ENCODE data around the gene RABL6. TPM values are rescaled to one million over a fixed set of nuclear protein-coding genes. Genes with fewer than 3 reads are reported as not detected.
A peak's percentile ranks its signal among the peaks of the same experiment; 100 is the strongest.

The RABL6 gene
- total RNA-seq, 4 donors from 2014 or later, result 28.8 to 57.9 (median 39.6) TPM

DNA sequence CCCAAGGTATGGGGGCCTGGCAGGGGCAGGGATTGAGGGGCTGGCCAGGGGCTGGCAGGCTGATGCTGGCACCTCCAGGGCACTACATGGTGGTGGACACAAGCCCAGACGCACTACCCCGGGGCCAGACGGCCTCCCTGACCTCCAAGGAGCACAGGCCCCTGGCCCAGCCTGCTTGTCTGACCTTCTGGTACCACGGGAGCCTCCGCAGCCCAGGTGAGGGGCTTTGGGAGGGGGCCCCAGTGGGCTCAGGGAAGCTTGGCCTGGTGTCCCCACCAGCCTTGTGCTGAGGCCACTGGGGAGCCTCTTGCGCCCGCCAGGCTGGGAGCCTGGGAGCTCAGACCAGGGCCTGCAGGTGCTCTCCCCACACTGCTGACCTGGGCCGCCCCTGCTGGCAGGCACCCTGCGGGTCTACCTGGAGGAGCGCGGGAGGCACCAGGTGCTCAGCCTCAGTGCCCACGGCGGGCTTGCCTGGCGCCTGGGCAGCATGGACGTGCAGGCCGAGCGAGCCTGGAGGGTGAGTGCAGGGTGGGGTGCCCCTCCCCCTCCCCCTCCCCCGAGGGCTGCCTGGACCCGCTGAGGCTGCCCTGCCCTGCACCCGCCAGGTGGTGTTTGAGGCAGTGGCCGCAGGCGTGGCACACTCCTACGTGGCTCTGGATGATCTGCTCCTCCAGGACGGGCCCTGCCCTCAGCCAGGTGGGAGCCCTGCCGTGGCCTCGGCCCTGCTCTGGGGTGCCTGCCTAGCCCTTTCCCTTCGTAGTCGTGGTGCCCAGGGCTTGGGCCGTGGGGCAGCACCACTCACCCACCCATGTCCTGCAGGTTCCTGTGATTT lies 50.0 kb downstream of the RABL6 start:
- TF ChIP-seq POLR2A (IDR thresholded peaks at IDR 0.05), result no peak
- TF ChIP-seq, protein P1, sequence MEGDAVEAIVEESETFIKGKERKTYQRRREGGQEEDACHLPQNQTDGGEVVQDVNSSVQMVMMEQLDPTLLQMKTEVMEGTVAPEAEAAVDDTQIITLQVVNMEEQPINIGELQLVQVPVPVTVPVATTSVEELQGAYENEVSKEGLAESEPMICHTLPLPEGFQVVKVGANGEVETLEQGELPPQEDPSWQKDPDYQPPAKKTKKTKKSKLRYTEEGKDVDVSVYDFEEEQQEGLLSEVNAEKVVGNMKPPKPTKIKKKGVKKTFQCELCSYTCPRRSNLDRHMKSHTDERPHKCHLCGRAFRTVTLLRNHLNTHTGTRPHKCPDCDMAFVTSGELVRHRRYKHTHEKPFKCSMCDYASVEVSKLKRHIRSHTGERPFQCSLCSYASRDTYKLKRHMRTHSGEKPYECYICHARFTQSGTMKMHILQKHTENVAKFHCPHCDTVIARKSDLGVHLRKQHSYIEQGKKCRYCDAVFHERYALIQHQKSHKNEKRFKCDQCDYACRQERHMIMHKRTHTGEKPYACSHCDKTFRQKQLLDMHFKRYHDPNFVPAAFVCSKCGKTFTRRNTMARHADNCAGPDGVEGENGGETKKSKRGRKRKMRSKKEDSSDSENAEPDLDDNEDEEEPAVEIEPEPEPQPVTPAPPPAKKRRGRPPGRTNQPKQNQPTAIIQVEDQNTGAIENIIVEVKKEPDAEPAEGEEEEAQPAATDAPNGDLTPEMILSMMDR (IDR thresholded peaks at IDR 0.05), result no peak

DNA sequence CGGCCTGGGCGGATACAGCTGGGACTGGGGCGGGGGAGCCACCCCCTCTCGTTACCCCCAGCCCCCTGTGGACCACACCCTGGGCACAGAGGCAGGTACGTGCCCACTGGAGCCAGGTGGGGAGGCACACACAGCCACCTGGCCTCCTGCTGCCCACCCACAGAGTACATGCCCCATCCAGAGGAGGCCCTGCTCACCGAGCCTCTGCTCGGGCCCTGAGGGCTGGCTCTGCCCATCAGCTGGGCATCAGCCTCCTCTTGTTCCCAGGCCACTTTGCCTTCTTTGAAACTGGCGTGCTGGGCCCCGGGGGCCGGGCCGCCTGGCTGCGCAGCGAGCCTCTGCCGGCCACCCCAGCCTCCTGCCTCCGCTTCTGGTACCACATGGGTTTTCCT lies 50.7 kb downstream of the RABL6 start:
- no peaks in the 10 kb centered on the region for H3K4me1 ChIP-seq
- DNase-seq, result no peak
- no peak overlapping the region for H3K4me3 ChIP-seq
- no peaks in the 10 kb centered on the region for H3K9me3 ChIP-seq
- no peak overlapping the region for H3K27ac ChIP-seq
- intact Hi-C loops (cut with DNase I; ENCODE audit: low total_unique reads), result no loop called here
- TF ChIP-seq, protein P1 (IDR thresholded peaks at IDR 0.05), result no peak
- TF ChIP-seq POLR2A (IDR thresholded peaks at IDR 0.05), result no peak
- no peaks in the 10 kb centered on the region for H3K36me3 ChIP-seq
- H3K27me3 ChIP-seq, result no peaks in the 10 kb centered on the region

More for the DNA sequence above, 50.0 kb downstream of the RABL6 start:
- Histone ChIP-seq H3K27me3 (no peaks in the 10 kb centered on the region), H3K36me3 (no peaks in the 10 kb centered on the region), H3K4me3 (no peak overlapping the region), H3K9me3 (no peaks in the 10 kb centered on the region), H3K27ac (no peak overlapping the region), H3K4me1 (no peaks in the 10 kb centered on the region)
- intact Hi-C loops (cut with DNase I; ENCODE audit: low total_unique reads), result no loop called here
- no peak for DNase-seq

- no peaks in the 10 kb centered on the region for H3K9me3 ChIP-seq
- no peaks in the 10 kb centered on the region for H3K36me3 ChIP-seq
- TF ChIP-seq, protein P1 (IDR thresholded peaks at IDR 0.05), result no peak
- intact Hi-C loops (cut with DNase I; ENCODE audit: low total_unique reads), result no loop called here
- H3K4me3 ChIP-seq, result no peak overlapping the region
- H3K27me3 ChIP-seq, result no peaks in the 10 kb centered on the region
- DNase-seq, result peak in 1 of 2 donors; percentile 52
- no peaks in the 10 kb centered on the region for H3K4me1 ChIP-seq
- no peak overlapping the region for H3K27ac ChIP-seq
Measured at GRCh38 chr9:136858844-136859757, 51.4 kb downstream of the RABL6 start.

- TF ChIP-seq POLR2A (IDR thresholded peaks at IDR 0.05), result no peak
- TF ChIP-seq, protein P1 (IDR thresholded peaks at IDR 0.05), result no peak
- no peak for DNase-seq
- H3K27me3 ChIP-seq, result no peaks in the 10 kb centered on the region
- no peaks in the 10 kb centered on the region for H3K9me3 ChIP-seq
- peaks cover 0 to 11% of the 10 kb centered on the region in 2 donors for H3K4me1 ChIP-seq
- no peak overlapping the region for H3K4me3 ChIP-seq
- intact Hi-C loops (cut with DNase I; ENCODE audit: low total_unique reads), result no loop called here
- no peak overlapping the region for H3K27ac ChIP-seq
- H3K36me3 ChIP-seq, result no peaks in the 10 kb centered on the region
Measured at GRCh38 chr9:136860529-136860928, 52.8 kb downstream of the RABL6 start.

Data from uterus (tissue), 4 donors.